T47D (cell line): ENCODE results near the gene SUV39H1.
A peak's percentile ranks its signal among the peaks of the same experiment; 100 is the strongest.

Experiments used
- DNase-seq, 2 experiments: peaks; one replicate each; pipeline versions ENCODE4 v3.0.0 to v3.0.0-alpha.2; 2011 to 2012; ENCODE audit warnings: low read depth in 1 of 2, low spot score in 1 of 2
- JUND ChIP-seq: IDR thresholded peaks from 2 replicates; pipeline ENCODE4 v1.6.1; 2012; ENCODE audit warnings: low read depth
- in situ Hi-C: cut with HindIII; loops from 2 replicates; pipeline ENCODE4 v1.10.0; 2016; ENCODE audit warnings: low sequenced_read_pairs, low pct_unique_long_range_greater_than_20kb

SUV39H1 gene

DNA sequence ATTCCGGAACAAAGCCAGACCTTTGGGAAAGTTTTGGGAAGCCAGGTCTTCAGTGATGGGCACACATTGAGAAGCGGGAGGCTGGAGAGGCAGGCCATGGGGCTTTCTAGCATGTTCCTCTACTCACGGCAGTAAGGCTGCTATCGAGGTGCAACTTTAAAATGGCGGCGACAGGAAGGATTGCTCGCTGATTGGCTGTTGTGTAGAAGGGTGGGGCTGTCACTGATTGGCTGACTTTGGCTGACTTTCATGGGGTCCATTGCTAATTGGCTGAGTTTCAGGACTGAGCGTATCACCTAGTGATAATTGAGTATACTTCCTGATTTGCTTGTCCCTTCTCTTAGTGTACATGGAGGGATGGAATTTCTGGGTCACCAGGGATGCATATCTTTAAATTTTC lies 45.3 kb downstream of the SUV39H1 start:
- no peak for TF ChIP-seq JUND
- in situ Hi-C loops = no loop called here

DNA sequence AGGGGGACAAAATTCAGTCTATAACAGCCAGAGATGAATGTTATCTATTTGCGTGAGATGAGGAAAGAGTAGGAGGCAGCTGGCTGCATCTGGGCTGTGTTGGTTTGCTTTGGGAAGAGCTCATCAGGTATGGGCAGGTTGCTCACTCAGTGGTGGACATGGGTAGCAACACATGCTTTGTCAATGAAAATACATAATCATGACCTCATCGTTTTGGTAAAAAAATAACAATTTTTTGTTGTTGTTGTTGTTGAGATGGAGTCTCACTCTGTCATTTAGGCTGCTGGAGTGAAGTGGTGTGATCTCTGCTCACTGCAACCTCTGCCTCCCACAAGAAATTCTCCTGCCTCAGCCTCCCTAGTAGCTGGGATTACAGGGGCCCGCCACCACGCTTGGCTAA lies 48.7 kb downstream of the SUV39H1 start:
- no peak for DNase-seq
- TF ChIP-seq JUND = no peak
- in situ Hi-C loops = no loop called here

More for the DNA sequence above, 45.3 kb downstream of the SUV39H1 start:
- DNase-seq = no peak

DNA sequence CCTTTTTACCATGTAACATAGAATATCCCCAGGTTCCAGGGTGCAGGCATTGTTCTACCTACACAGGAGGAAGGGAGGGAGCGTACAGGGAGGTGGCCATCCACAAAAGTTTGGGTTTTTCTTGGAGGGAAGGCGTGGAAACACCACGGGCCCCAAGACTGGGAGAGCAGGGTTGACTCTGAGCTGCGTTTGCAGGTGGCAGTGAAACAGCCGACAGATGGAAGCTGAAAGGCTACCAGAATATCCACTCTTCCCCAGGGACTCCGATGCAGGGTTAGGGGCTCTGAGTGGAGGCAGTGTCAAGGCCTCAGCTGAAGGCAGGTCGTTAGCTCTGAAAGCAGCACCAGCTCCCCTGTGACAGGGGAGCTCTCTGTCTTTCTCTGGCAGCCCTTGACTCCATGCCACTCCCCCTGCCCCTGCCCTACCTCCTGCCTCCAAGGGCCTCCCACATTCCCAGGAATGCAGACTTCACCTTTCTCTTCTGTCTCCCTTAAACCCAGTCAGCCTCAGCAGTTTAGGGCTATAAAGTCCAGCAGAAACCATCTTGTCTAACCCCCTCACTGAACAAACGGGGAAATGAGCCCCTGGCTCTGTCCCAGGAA lies 51.0 kb downstream of the SUV39H1 start:
- TF ChIP-seq JUND = no peak
- in situ Hi-C loops = no loop called here
- DNase-seq = no peak

DNA sequence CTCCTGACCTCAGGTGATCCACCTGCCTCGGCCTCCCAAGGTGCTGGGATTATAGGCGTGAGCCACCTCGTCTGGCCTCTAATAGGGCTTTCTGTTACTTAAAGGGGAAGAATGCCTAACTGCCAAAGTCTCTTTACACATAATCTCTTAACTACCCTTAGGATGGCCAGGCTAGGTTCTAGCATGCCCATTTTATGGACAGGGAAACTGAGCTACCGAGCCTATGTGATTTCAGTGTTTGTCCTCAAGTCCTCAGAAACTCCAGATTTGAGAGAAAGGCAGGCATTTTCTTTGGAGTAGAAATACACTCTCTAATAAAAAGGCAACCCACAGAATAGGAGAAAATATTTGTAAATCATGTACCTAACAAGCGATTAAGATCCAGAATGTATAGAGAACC lies 52.6 kb downstream of the SUV39H1 start:
- DNase-seq = no peak
- TF ChIP-seq JUND = no peak
- in situ Hi-C loops = no loop called here

DNA sequence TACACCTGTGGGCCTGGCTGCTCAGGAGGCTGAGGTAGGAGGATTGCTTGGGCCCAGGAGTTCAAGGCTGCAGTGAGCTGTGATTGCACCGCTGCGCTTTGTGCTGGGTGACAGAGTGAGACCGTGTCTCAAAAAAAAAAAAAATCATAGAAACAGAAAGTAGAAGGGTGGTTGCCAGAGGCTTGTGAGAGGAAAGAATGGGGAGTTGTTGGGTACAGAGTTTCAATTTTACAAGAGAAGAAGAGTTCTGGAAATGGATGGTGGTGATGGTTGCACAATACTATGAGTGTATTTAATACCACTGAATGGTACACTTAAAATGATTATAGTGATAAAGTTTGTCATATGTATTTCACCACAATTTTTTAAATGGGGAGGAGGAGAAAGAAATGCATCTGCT lies 54.8 kb downstream of the SUV39H1 start:
- in situ Hi-C loops = no loop called here
- TF ChIP-seq JUND = no peak
- no peak for DNase-seq

DNA sequence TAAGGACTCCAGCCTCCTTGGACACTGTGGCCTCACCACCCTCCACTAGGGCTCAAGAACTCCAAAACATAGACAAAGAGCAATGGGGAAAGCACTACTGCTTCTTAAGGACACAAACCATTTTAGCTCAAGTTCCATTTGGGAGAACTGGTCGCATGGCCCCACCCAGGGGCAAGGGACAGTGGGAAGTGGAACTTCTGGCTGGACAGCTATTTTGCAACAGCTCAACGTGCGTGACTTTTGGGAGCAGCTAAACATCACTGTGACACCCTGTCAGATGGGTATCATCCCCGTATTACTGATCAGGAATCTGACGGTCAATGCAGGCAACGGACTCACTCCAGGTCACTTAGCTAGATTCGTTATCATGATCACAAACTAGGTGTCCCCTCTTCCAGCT lies 56.0 kb downstream of the SUV39H1 start:
- TF ChIP-seq JUND = no peak
- peak in 1 of 2 experiments; percentile 58 for DNase-seq
- in situ Hi-C loops = no loop called here

DNA sequence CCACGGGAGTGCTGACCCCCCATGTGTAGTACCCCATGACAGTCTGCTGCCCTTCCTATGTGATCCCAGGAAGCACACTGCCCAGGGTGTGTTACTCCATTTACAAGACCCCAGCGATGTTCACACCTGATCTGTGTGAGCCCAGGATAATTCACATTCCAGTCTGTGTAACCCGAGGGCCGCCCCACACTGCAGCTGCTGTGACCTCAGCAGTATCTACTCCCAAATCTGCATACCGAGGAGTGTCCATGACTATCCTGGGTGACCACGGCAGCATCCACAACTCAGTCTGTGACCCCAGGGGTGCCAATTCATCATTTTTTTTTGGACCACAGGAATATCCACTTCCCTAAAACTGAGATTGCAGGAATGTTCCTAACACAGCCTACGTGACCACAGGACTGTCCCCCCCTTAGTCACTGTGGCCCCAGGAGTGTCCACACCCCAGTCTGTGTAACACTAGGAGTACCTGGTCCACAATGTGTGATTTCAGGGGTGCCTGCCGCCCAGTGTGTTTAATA lies 57.2 kb downstream of the SUV39H1 start:
- in situ Hi-C loops = no loop called here
- TF ChIP-seq JUND = no peak
- DNase-seq = peak in 1 of 2 experiments; percentile 22

DNA sequence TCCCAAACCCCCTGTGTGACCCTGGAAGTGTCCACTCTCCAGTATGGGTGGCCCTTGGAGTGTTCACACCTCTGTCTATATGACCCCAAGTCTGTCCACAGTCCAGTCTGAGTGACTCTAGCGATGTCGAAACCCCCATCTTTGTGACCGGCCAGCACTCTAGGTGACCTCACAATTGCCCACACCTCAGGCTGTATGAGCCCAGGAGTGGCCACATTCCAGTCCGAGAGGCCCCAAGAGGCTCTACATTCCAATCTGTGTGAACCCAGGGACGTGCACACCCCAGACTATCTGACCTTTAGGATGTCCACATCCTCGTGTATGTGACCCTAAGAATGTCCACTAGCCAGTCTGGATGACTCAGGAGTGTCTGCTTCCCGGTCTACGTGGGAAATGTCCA lies 57.7 kb downstream of the SUV39H1 start:
- in situ Hi-C loops = no loop called here
- peak in 1 of 2 experiments; percentile 44 for DNase-seq
- no peak for TF ChIP-seq JUND
